Trophoblast cell (in vitro differentiated cells and primary cell): ENCODE data around the gene FOXA3.

Source experiments
- DNase-seq, 2 donors: peaks; one replicate each; pipeline ENCODE4 v3.0.0-alpha.2; 2016
- H2AFZ ChIP-seq: 2 replicates; pipeline ENCODE4 v1.6.1; 2013; ENCODE audit warnings: low read length, moderate library complexity, mild to moderate bottlenecking; ENCODE audit not compliant: insufficient read depth, poor library complexity
- H2AK5ac ChIP-seq: 2 replicates; pipeline ENCODE4 v1.6.1; 2013; ENCODE audit warnings: mild to moderate bottlenecking, low read length
- H2BK120ac ChIP-seq: 2 replicates; pipeline ENCODE4 v1.6.1; 2013; ENCODE audit warnings: low read length, mild to moderate bottlenecking, moderate library complexity; ENCODE audit not compliant: insufficient read depth, poor library complexity
- H2BK12ac ChIP-seq: 2 replicates; pipeline ENCODE4 v1.6.1; 2013; ENCODE audit warnings: mild to moderate bottlenecking, low read length, moderate library complexity
- H2BK5ac ChIP-seq: 2 replicates; pipeline ENCODE4 v1.6.1; 2013; ENCODE audit warnings: low read length, low read depth, moderate library complexity, mild to moderate bottlenecking; ENCODE audit not compliant: poor library complexity
- H3K14ac ChIP-seq: 2 replicates; pipeline ENCODE4 v1.6.1; 2013; ENCODE audit warnings: mild to moderate bottlenecking, low read length
- H3K18ac ChIP-seq: 2 replicates; pipeline ENCODE4 v1.6.1; 2013; ENCODE audit warnings: mild to moderate bottlenecking, low read length
- H3K23ac ChIP-seq: 2 replicates; pipeline ENCODE4 v1.6.1; 2013; ENCODE audit warnings: low read length
- H3K27ac ChIP-seq: 2 replicates; pipeline ENCODE4 v1.5.1; 2013; ENCODE audit warnings: low read depth, mild to moderate bottlenecking, inconsistent platforms, low read length, moderate library complexity
- H3K27me3 ChIP-seq: 2 replicates; pipeline ENCODE4 v1.6.1; 2013; ENCODE audit warnings: inconsistent platforms, mild to moderate bottlenecking, low read length, moderate library complexity; ENCODE audit not compliant: insufficient read depth
- H3K36me3 ChIP-seq, 2 experiments: 1 replicate in 1 of 2; 2 replicates in 1 of 2; pipeline ENCODE4 v1.6.1; 2013; ENCODE audit warnings: low read length in 2 of 2, mild to moderate bottlenecking in 2 of 2, moderate library complexity in 1 of 2; ENCODE audit not compliant: insufficient read depth in 2 of 2, control insufficient read depth in 1 of 2
- H3K4ac ChIP-seq: 2 replicates; pipeline ENCODE4 v1.6.1; 2013; ENCODE audit warnings: low read depth, mild to moderate bottlenecking, low read length, moderate library complexity
- H3K4me1 ChIP-seq, 2 experiments: 1 replicate in 1 of 2; 2 replicates in 1 of 2; pipeline ENCODE4 v1.6.1; 2013; ENCODE audit warnings: low read length in 2 of 2, mild to moderate bottlenecking in 2 of 2, moderate library complexity in 1 of 2; ENCODE audit not compliant: insufficient read depth in 2 of 2, control insufficient read depth in 1 of 2
- H3K4me2 ChIP-seq: 2 replicates; pipeline ENCODE4 v1.6.1; 2013; ENCODE audit warnings: inconsistent platforms, mild to moderate bottlenecking, low read length, moderate library complexity
- H3K4me3 ChIP-seq: 2 replicates; pipeline ENCODE4 v1.5.1; 2013; ENCODE audit warnings: mild to moderate bottlenecking, low read depth, low read length, inconsistent platforms
- H3K79me1 ChIP-seq: one replicate; pipeline ENCODE4 v1.6.1; 2013; ENCODE audit warnings: low read length
- H3K79me2 ChIP-seq: 2 replicates; pipeline ENCODE4 v1.6.1; 2013; ENCODE audit warnings: low read length, mild to moderate bottlenecking; ENCODE audit not compliant: control insufficient read depth, insufficient read depth, poor library complexity
- H3K9ac ChIP-seq: 2 replicates; pipeline ENCODE4 v1.6.1; 2013; ENCODE audit warnings: mild to moderate bottlenecking, low read length
- H3K9me3 ChIP-seq: 2 replicates; pipeline ENCODE4 v1.6.1; 2013; ENCODE audit warnings: low read depth, mild to moderate bottlenecking, control low read depth, inconsistent platforms, low read length; ENCODE audit not compliant: insufficient read depth
- H4K12ac ChIP-seq: 2 replicates; pipeline ENCODE4 v1.6.1; 2013; ENCODE audit warnings: low read depth, mild to moderate bottlenecking, low read length, moderate library complexity
- H4K8ac ChIP-seq: 2 replicates; pipeline ENCODE4 v1.6.1; 2013; ENCODE audit warnings: low read depth, mild to moderate bottlenecking, low read length, moderate library complexity
- H4K91ac ChIP-seq: one replicate; pipeline ENCODE4 v1.6.1; 2013; ENCODE audit warnings: low read depth, mild to moderate bottlenecking, low read length, moderate library complexity
- WGBS: extraction: QIAGEN DNeasy Blood & Tissue Kit; methylation state at CpG from one replicate; pipeline ENCODE4 v1.1.7; 2013; ENCODE audit warnings: missing lambda C conversion rate; ENCODE audit not compliant: insufficient read length, insufficient coverage; ENCODE audit errors: extremely low coverage; 5-methylcytosine and 5-hydroxymethylcytosine counted together

The FOXA3 gene

GRCh38 chr19:45816236-45817009 lies 47.7 kb upstream of the FOXA3 start:
- peaks cover 11 to 25% of the 10 kb centered on the region in 2 experiments for H3K4me1 ChIP-seq
- H3K9me3 ChIP-seq = no peaks in the 10 kb centered on the region
- H3K9ac ChIP-seq = peak overlapping the region; percentile 56
- H3K4me2 ChIP-seq = peak overlapping the region; percentile 84
- peak overlapping the region; percentile 84 for H4K8ac ChIP-seq
- peaks cover 20 to 23% of the 10 kb centered on the region in 2 experiments for H3K36me3 ChIP-seq
- H3K14ac ChIP-seq = peak overlapping the region; percentile 71
- H3K27ac ChIP-seq = peak overlapping the region; percentile 45
- H2AFZ ChIP-seq = peak overlapping the region; percentile 85
- peak overlapping the region; percentile 64 for H2AK5ac ChIP-seq
- peaks cover 2% of the 10 kb centered on the region for H3K79me2 ChIP-seq
- WGBS = no CpG with 5 or more reads among the region's 18 CpGs
- H3K79me1 ChIP-seq = peaks cover 12% of the 10 kb centered on the region
- peak overlapping the region; percentile 2 for H3K4ac ChIP-seq
- peak overlapping the region; percentile 39 for H3K18ac ChIP-seq
- no peak for DNase-seq
- H4K12ac ChIP-seq = peak overlapping the region; percentile 17
- H3K4me3 ChIP-seq = peak overlapping the region; percentile 53
- peak overlapping the region; percentile 50 for H2BK5ac ChIP-seq
- no peaks in the 10 kb centered on the region for H3K27me3 ChIP-seq
- H3K23ac ChIP-seq = no peak overlapping the region
- peak overlapping the region; percentile 87 for H4K91ac ChIP-seq
- H2BK12ac ChIP-seq = peak overlapping the region; percentile 41
- H2BK120ac ChIP-seq = peak overlapping the region; percentile 1

- peak overlapping the region; percentile 17 for H4K12ac ChIP-seq
- H2AK5ac ChIP-seq = peak overlapping the region; percentile 59
- peaks cover 11 to 25% of the 10 kb centered on the region in 2 experiments for H3K4me1 ChIP-seq
- peaks cover 2% of the 10 kb centered on the region for H3K79me2 ChIP-seq
- H3K36me3 ChIP-seq = peaks cover 25 to 26% of the 10 kb centered on the region in 2 experiments
- no CpG with 5 or more reads among the region's 24 CpGs for WGBS
- peak overlapping the region; percentile 84 for H3K4me2 ChIP-seq
- peak overlapping the region; percentile 4 for H3K18ac ChIP-seq
- peak overlapping the region; percentile 45 for H4K8ac ChIP-seq
- peak overlapping the region; percentile 87 for H4K91ac ChIP-seq
- H3K14ac ChIP-seq = peak overlapping the region; percentile 28
- peak overlapping the region; percentile 1 for H2BK120ac ChIP-seq
- no peaks in the 10 kb centered on the region for H3K9me3 ChIP-seq
- no peak overlapping the region for H3K23ac ChIP-seq
- H2BK12ac ChIP-seq = no peak overlapping the region
- H3K4ac ChIP-seq = no peak overlapping the region
- H3K4me3 ChIP-seq = no peak overlapping the region
- H3K9ac ChIP-seq = peak overlapping the region; percentile 20
- DNase-seq = peak; percentile 95 to 99
- no peaks in the 10 kb centered on the region for H3K27me3 ChIP-seq
- peaks cover 12% of the 10 kb centered on the region for H3K79me1 ChIP-seq
- H2AFZ ChIP-seq = no peak overlapping the region
- H3K27ac ChIP-seq = peak overlapping the region; percentile 18
- no peak overlapping the region for H2BK5ac ChIP-seq
Measured at GRCh38 chr19:45817010-45817724, 47.0 kb upstream of the FOXA3 start.

- no CpG with 5 or more reads among the region's 19 CpGs for WGBS
- Histone ChIP-seq H3K23ac (no peak overlapping the region), H3K27me3 (no peaks in the 10 kb centered on the region), H2AFZ (no peak overlapping the region), H2BK12ac (no peak overlapping the region), H4K91ac (no peak overlapping the region), H2BK5ac (no peak overlapping the region), H3K14ac (no peak overlapping the region), H4K8ac (no peak overlapping the region), H3K4ac (no peak overlapping the region), H3K79me2 (peaks cover 2% of the 10 kb centered on the region), H3K79me1 (peaks cover 12% of the 10 kb centered on the region), H2AK5ac (no peak overlapping the region), H3K36me3 (peaks cover 31 to 33% of the 10 kb centered on the region in 2 experiments), H3K18ac (no peak overlapping the region), H3K4me1 (peaks cover 11 to 25% of the 10 kb centered on the region in 2 experiments), H2BK120ac (no peak overlapping the region), H3K9me3 (no peaks in the 10 kb centered on the region), H3K4me3 (peak overlapping the region; percentile 4), H3K9ac (no peak overlapping the region), H3K27ac (no peak overlapping the region), H3K4me2 (no peak overlapping the region), H4K12ac (peak overlapping the region; percentile 13)
- peak in 1 of 2 donors; percentile 16 for DNase-seq
Measured at GRCh38 chr19:45817725-45818301, 46.3 kb upstream of the FOXA3 start.

- H4K91ac ChIP-seq = no peak overlapping the region
- no peak overlapping the region for H2AK5ac ChIP-seq
- no peaks in the 10 kb centered on the region for H3K27me3 ChIP-seq
- H3K79me1 ChIP-seq = peaks cover 12% of the 10 kb centered on the region
- H3K4me2 ChIP-seq = no peak overlapping the region
- peaks cover 2% of the 10 kb centered on the region for H3K79me2 ChIP-seq
- no peak overlapping the region for H3K27ac ChIP-seq
- peaks cover 11 to 23% of the 10 kb centered on the region in 2 experiments for H3K4me1 ChIP-seq
- H3K18ac ChIP-seq = no peak overlapping the region
- H3K14ac ChIP-seq = no peak overlapping the region
- no peak overlapping the region for H3K4me3 ChIP-seq
- H3K9ac ChIP-seq = no peak overlapping the region
- no peak for DNase-seq
- H3K9me3 ChIP-seq = peaks cover 1% of the 10 kb centered on the region
- H2BK5ac ChIP-seq = no peak overlapping the region
- no peak overlapping the region for H4K8ac ChIP-seq
- no peak overlapping the region for H4K12ac ChIP-seq
- H2BK12ac ChIP-seq = no peak overlapping the region
- WGBS = no CpG with 5 or more reads among the region's 6 CpGs
- H2AFZ ChIP-seq = no peak overlapping the region
- H3K36me3 ChIP-seq = peaks cover 48 to 51% of the 10 kb centered on the region in 2 experiments
- no peak overlapping the region for H3K23ac ChIP-seq
- no peak overlapping the region for H3K4ac ChIP-seq
- no peak overlapping the region for H2BK120ac ChIP-seq
Measured at GRCh38 chr19:45819769-45820168, 44.4 kb upstream of the FOXA3 start.
